Adrenal gland (tissue), 12 donors: Measurements from ENCODE around the gene PHACTR2. TPM values are rescaled to one million over a fixed set of nuclear protein-coding genes. Genes with fewer than 3 reads are reported as not detected.

Experiments
- DNase-seq, 7 donors: peaks; one replicate each; pipeline ENCODE4 v3.0.0-alpha.2; 2019 to 2020
- H3K27ac ChIP-seq, 5 donors: fragments of 200-600 bp; sonication (generic) in 4 of 5; 1 replicate in 3 of 5; 2 replicates in 2 of 5; pipeline versions ENCODE4 v1.5.1 to v1.8.0; 2016 to 2020; ENCODE audit warnings: mild to moderate bottlenecking in 1 of 5
- H3K27me3 ChIP-seq: fragments of 200-600 bp; 2 replicates; pipeline ENCODE4 v1.8.0; 2021
- H3K36me3 ChIP-seq, 2 donors: fragments of 200-600 bp; replicated peaks in 1 of 2; 1 replicate in 1 of 2; 2 replicates in 1 of 2; pipeline versions ENCODE4 v1.5.1 to v1.8.0; 2018 to 2022
- H3K4me1 ChIP-seq, 2 donors: fragments of 200-600 bp; replicated peaks in 1 of 2; 1 replicate in 1 of 2; 2 replicates in 1 of 2; pipeline versions ENCODE4 v1.5.1 to v1.8.0; 2018 to 2021
- H3K4me3 ChIP-seq, 4 donors: fragments of 200-600 bp; sonication (generic) in 3 of 4; one replicate each; pipeline ENCODE4 v1.5.1; 2016 to 2018
- H3K9me3 ChIP-seq, 3 donors: fragments of 200-600 bp; sonication (generic) in 1 of 3; replicated peaks in 1 of 3; 1 replicate in 2 of 3; 2 replicates in 1 of 3; pipeline versions ENCODE4 v1.5.1 to v1.8.0; 2016 to 2021
- POLR2A ChIP-seq, 2 donors: fragments of 450-650 bp; IDR thresholded peaks; one replicate each; pipeline ENCODE4 v1.6.1; 2017; ENCODE audit warnings: antibody characterized with exemption in 2 of 2, mild to moderate bottlenecking in 2 of 2, moderate library complexity in 1 of 2
- WGBS, 4 donors: extraction: QIAGEN DNeasy Blood & Tissue Kit in 2 of 4; methylation state at CpG; one replicate each; pipeline versions ENCODE4 v1.1.5 to v1.1.7; 2013 to 2017; 5-methylcytosine and 5-hydroxymethylcytosine counted together
- intact Hi-C, 2 donors: fragments of 100-400 bp; cut with DNase I; formaldehyde crosslinking; loops; one replicate each; pipeline versions ENCODE4 v1.14.1 to v1.15.0; 2022 to 2023
- polyA plus RNA-seq, 3 donors: library from polyadenylated mRNA; stranded (reverse); fragments of 200-250 nt in 2 of 3; fragments of 350-450 nt in 1 of 3; fragmentation: Illumina TruSeq in 1 of 3; extraction: RNeasy Lipid Tissue Mini Kit (QIAGEN cat#74804) in 1 of 3; gene quantifications; one replicate each; pipeline ENCODE4 v1.2.3, GENCODE V29; 2013 to 2014
- total RNA-seq, 9 donors: library from RNA; depleted of rRNA in 4 of 9; stranded (reverse); fragments of >200 nt in 4 of 9; fragments of 120-200 nt in 1 of 9; fragmentation: NEBNext Ultra II Directional in 1 of 9; extraction: Animal tissue kit (Norgen Biotek cat#: 25700) in 1 of 9; gene quantifications; one replicate each; pipeline versions ENCODE4 v1.1.0 to v1.2.4, GENCODE V29; 2013 to 2023
- TF ChIP-seq, protein P1 (sequence below), 6 experiments: fragments of 450-650 bp in 4 of 6; fragments of 200-600 bp in 2 of 6; sonication (generic) in 1 of 6; IDR thresholded peaks; 1 replicate in 5 of 6; 2 replicates in 1 of 6; pipeline versions ENCODE4 v1.5.1 to v1.8.0; 2016 to 2021; ENCODE audit warnings: antibody characterized with exemption in 6 of 6, mild to moderate bottlenecking in 2 of 6, moderate library complexity in 1 of 6
- donor health status: healthy with polysubstance abuse.
- donor health status: Bipolar disorder and iron deficiency.
- donor health status: DM: yes; HTN: yes; CAD: no.
- donor health status: DM: no; HTN: no; CAD: no.
- donor health status: DM: no; HTN: no; CAD: no.
- donor health status: DM: yes; HTN: yes; CAD: no.

Gene PHACTR2
- total and polyA plus RNA-seq, 12 donors, result 12.1 to 315 (median 227) TPM

DNA sequence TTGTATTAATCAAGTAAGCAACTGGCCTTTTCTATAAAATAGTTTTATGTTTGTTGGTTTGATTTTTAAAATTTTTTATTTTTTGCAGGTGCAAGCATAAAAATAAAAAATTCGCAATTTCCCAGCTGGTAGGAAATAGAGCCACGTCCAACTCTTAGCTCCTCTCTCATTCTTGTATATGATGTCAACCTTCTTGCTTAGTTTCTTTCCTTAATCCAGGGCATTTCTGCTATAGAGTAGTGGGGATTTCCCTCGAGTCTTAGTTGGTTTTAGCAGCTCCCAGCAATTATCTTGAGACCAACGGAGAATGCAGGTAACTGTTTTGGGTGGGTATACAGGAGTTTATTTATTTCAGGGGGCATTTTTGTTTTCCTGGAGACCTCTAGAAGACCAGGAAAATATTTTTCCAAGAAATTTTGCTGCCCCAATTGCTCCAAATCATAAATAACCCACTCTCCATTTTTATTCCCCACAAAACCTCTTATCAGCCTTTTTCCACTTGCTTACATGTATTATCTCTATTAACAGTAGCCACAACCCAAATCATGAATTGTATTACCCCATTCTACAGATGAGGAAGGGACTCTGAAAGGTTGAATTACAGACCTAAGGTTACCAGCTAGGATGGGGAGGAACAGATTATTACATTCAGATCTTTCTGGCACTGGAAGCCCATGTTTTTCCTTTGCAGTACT lies 18.4 kb downstream of the PHACTR2 start:
- Histone ChIP-seq H3K9me3 (no peaks in the 10 kb centered on the region), H3K27me3 (no peaks in the 10 kb centered on the region), H3K4me1 (peaks cover 68 to 76% of the 10 kb centered on the region in 2 donors), H3K4me3 (no peak overlapping the region), H3K36me3 (no peaks in the 10 kb centered on the region), H3K27ac (peak overlapping the region in 3 of 5 donors; percentile 48 to 55 (median 48))
- intact Hi-C loops, result no loop called here
- TF ChIP-seq, protein P1, sequence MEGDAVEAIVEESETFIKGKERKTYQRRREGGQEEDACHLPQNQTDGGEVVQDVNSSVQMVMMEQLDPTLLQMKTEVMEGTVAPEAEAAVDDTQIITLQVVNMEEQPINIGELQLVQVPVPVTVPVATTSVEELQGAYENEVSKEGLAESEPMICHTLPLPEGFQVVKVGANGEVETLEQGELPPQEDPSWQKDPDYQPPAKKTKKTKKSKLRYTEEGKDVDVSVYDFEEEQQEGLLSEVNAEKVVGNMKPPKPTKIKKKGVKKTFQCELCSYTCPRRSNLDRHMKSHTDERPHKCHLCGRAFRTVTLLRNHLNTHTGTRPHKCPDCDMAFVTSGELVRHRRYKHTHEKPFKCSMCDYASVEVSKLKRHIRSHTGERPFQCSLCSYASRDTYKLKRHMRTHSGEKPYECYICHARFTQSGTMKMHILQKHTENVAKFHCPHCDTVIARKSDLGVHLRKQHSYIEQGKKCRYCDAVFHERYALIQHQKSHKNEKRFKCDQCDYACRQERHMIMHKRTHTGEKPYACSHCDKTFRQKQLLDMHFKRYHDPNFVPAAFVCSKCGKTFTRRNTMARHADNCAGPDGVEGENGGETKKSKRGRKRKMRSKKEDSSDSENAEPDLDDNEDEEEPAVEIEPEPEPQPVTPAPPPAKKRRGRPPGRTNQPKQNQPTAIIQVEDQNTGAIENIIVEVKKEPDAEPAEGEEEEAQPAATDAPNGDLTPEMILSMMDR (IDR thresholded peaks at IDR 0.05), result no peak
- TF ChIP-seq POLR2A (IDR thresholded peaks at IDR 0.05), result no peak
- DNase-seq, result no peak
- WGBS, 4 donors, result 58 to 84% (median 66%) methylated on average over 4 of the region's 4 CpGs

DNA sequence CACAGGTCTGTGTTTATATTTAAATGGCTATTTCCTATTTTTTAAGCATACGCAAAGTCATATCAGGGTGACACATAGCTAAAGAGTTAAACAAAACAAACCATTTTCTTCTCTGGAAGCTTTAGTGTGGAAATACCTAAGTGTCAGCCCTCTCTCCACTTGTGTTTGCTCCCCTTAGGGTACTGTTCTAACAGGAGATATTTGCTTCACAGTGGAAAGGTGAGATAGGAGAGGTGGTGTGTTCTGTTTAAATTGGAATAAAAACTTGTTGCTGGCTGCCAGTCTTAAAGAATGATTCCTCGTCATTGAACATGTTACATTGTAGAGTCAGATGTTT lies 18.9 kb downstream of the PHACTR2 start:
- Histone ChIP-seq H3K27me3 (no peaks in the 10 kb centered on the region), H3K4me1 (peaks cover 68 to 76% of the 10 kb centered on the region in 2 donors), H3K4me3 (peak overlapping the region in 1 of 4 donors; percentile 7), H3K9me3 (no peaks in the 10 kb centered on the region), H3K36me3 (no peaks in the 10 kb centered on the region), H3K27ac (peak overlapping the region in 4 of 5 donors; percentile 0 to 55 (median 48))
- DNase-seq, result no peak
- 69 to 83% (median 71%) methylated on average over 2 of the region's 2 CpGs for WGBS, 4 donors
- TF ChIP-seq POLR2A (IDR thresholded peaks at IDR 0.05), result no peak
- TF ChIP-seq, protein P1 (IDR thresholded peaks at IDR 0.05), result no peak
- intact Hi-C loops, result no loop called here

DNA sequence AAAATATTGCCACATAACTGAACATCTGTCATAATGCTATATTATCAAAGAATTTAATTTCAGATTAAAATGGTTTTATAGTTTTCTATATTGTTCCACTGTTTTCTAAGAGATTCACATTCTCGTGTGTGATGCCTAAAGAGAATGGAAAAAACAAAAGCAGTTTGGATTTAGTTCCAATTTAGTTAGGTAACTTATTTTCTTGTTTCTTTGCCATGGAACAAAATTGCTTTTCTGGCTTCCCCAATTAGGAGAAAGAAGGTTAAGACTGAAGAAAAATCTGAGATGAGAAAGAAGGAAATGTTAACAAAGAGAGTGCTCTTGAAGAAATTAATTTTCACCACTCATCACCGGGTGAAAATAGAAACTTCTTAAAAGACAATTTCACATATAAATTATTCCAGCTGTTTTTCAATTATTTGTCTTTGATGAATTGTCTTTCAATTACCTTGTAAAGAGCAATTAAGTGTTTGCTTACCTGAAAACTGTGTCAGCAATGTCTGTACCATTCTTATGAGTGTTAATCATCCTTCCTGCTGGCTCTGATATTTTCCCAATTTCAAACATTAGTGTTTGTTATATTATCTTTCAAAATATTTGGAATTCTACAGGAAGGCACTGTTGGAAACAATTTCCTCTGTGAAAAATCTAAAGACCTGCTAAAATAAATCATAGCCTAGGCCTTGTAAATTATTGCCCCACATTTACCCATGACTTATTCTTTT lies 19.5 kb downstream of the PHACTR2 start:
- WGBS, 4 donors, result 35 to 44% (median 41%) methylated on average over 2 of the region's 2 CpGs
- DNase-seq, result no peak
- no peaks in the 10 kb centered on the region for H3K9me3 ChIP-seq
- intact Hi-C loops, result no loop called here
- TF ChIP-seq POLR2A (IDR thresholded peaks at IDR 0.05), result no peak
- peak overlapping the region in 1 of 4 donors; percentile 7 for H3K4me3 ChIP-seq
- H3K36me3 ChIP-seq, result no peaks in the 10 kb centered on the region
- H3K4me1 ChIP-seq, result peaks cover 65 to 70% of the 10 kb centered on the region in 2 donors
- H3K27ac ChIP-seq, result peak overlapping the region in 4 of 5 donors; percentile 0 to 55 (median 48)
- no peaks in the 10 kb centered on the region for H3K27me3 ChIP-seq

DNA sequence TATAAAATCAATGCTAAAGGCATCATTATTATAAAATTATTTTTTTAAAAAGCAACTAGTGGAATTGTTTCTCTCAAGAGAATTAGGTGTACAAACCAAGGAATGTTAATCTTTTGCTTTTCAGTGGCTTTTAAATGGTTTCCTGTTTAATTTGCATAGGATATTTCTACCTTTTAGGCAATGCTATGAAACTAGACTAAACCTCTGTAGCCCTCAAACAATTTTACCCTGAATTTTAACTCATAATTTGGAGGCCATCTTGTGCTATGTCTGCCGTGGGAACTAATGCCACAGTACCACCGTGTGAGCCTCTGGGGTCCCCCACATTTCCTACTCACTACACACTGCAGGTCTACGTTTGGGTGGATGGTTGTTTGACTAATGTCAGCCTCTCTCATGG lies 20.6 kb downstream of the PHACTR2 start:
- Histone ChIP-seq H3K27me3 (no peaks in the 10 kb centered on the region), H3K9me3 (no peaks in the 10 kb centered on the region), H3K36me3 (no peaks in the 10 kb centered on the region), H3K27ac (peak overlapping the region in 1 of 5 donors; percentile 11), H3K4me3 (no peak overlapping the region), H3K4me1 (peaks cover 62 to 68% of the 10 kb centered on the region in 2 donors)
- intact Hi-C loops, result no loop called here
- WGBS, 4 donors, result 86 to 91% (median 90%) methylated on average over 3 of the region's 3 CpGs
- TF ChIP-seq POLR2A (IDR thresholded peaks at IDR 0.05), result no peak
- TF ChIP-seq, protein P1 (IDR thresholded peaks at IDR 0.05), result no peak
- no peak for DNase-seq
